ENCODE measurements around the gene TCF4.
A peak's percentile ranks its signal among the peaks of the same experiment; 100 is the strongest.

Gene TCF4

GRCh38 chr18:55283309-55283708 lies 304.7 kb downstream of the TCF4 start:
- DNase-seq: no peak

GRCh38 chr18:55280503-55280902 lies 307.5 kb downstream of the TCF4 start:
- DNase-seq: no peak

DNA sequence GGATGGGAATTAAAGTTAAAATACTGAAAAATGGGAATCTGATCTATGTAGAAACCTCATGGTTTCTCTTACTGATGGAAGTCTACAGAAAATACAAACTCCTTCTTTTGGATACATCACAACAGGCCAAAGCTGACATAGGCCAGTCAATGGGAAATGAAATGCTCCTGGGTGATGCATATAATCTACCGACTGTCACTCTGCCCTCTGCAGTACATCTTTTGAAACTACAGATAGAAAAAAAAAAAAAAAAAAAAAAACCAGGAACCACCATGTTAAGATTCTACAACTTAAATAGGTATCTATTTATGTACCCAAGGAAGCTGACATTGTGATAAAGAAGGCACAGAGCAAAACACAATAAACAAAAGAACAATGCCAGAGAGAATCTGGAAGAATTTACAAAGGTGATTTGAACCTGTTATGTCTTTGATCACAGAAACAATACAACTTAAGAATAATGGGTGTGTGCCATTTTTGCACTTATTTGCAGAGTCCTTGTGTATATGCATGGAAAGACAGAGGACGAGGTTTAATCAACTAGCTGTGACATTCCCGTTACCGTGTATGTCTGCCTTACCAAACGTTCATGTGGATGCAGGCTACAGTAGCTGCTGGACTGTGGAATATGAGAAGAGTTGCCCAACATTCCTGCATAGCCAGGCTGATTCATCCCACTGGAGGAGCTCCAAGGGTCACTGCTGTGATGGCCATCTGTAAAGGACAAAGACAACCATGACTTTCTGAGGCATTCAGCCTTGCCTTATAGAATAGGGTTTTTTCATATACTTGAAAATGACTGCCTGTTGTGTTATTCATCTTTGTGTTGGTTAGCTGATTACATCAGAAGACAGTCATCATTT lies 312.7 kb downstream of the TCF4 start:
- peak; percentile 84 for DNase-seq

- no peak for DNase-seq
Measured at GRCh38 chr18:55272510-55273243, 315.3 kb downstream of the TCF4 start.

- DNase-seq: no peak
Measured at GRCh38 chr18:55269622-55270021, 318.4 kb downstream of the TCF4 start.

DNA sequence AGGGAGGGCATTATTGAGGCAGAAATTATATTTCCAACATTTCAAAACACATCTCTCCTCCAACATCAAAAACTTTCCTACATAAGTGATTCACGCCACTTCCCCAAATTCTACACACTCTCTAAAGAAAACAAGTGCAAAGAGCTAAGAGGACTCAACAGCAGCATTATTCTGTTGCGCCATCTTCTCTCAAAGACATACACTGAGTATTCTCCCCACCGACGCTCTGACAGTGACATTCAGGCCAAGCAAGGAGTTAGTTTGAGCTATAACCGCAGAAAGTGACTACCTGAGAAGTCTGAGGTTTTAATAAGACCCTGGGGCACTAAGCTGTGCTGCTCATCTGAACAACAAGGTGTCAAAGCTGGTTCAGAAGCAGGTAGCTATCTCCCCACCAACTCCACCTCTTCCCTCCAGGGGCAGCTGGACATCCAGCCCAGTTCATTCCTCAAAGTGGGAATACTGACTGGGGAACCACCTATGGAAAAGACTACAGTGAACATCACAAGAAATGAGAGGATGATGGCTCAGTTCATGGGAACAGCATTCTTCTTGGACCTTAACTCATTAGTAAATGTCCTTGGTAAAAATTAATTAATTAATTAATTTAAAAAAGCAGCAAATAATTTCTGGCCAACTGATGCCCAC lies 319.2 kb downstream of the TCF4 start:
- DNase-seq: no peak

GRCh38 chr18:55268151-55268601 lies 319.8 kb downstream of the TCF4 start:
- no peak for DNase-seq

- no peak for DNase-seq
Measured at GRCh38 chr18:55266981-55267380, 321.0 kb downstream of the TCF4 start.

DNA sequence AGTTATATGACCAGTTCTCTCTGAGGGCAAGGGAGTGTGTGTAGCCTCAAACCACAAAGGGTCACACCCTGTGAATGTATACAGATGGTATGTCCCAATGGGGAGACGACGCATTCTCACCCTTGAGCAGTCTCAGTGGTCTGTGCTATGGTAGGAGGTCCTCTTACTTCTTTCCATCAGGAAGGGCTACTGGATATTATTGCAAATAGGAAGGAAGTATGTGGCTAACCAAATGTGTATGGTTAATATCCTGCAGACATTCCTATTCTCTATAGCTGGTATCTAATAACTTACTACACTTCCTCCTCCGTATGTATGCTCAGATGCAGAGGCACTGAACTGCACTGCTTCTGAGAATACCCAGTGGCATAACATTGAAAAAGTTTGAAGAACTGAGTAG lies 322.0 kb downstream of the TCF4 start:
- no peak for DNase-seq

DNA sequence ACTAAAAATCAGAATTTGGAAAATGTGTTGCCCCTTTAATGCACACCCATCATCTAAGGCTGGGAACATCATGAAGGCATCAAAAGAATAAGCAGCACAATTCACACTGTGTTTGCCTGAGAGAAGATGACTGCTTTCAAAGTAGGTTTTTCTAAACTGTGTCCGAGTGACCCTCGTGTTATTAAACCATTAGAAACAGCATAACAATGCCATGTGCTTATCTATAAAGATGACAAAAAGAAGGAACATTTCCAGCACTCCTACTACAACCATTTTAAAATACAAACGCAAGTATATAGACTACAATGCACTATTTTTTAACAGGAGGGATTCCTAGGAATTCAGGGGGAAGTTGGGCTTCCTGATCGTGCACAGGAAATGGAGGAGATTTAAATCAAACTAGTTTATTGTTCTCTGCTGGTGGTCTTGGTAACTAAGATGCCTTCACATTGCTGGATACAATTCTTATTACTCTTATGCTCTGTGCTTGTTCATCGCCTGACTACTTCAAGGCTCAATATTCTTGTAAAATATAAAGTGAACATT lies 322.8 kb downstream of the TCF4 start:
- no peak for DNase-seq

DNA sequence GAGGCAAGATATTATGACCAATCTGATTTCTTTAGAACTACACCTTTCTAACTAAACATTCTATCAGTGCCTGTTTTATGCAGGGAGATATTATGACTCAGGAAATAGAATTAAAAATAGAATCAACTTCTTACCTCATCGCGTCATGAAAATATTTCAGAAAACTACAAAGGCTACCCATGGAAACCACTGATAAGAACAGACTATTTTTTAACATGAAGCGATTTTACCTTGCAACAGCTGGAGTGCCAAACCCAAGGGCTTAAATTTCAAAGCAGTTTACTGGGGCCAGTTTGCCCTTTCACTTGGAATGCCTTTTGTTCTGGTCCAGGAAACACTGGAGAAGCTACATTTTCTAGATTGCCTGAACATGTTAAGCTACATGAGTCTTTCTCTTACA lies 323.9 kb downstream of the TCF4 start:
- no peak for DNase-seq

- no peak for DNase-seq
Measured at GRCh38 chr18:55262021-55262560, 325.9 kb downstream of the TCF4 start.

DNA sequence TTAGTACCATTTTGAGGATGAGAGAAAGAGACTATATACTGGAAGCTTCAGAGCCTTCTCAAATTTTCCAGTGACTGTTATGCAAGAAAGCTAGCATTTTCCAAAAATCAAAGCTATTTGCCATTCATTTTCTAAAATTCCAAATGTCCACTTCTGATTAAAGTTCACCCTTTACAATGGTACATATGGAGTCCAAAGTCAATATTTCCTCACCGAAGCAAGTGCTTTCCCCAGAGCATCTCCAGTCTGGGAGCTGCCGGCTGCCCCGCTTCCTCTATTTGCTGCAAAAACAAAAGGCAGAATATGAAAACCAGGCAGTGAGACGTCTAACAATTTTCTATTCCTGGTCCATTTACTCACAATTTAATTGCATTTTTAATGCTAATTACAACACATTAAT lies 326.7 kb downstream of the TCF4 start:
- no peak for DNase-seq

DNA sequence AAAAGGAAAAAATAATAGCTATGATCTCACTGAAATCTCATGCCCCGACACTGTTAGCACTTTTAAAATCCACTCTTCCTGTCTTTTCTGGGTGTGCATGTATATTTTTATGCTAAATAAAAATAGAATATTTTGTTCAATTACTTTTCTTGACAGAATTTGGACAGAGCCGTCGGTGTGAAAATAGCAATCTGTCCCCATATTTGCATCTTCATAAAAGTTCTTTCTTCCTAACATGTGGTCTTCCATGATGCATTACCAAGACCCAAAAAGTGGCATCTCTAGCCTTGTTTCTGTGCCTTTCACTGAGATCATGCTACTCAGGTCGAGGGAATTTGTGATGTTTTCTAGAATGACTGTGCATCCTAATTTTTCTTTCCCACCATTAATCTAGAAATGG lies 329.9 kb downstream of the TCF4 start:
- no peak for DNase-seq

DNA sequence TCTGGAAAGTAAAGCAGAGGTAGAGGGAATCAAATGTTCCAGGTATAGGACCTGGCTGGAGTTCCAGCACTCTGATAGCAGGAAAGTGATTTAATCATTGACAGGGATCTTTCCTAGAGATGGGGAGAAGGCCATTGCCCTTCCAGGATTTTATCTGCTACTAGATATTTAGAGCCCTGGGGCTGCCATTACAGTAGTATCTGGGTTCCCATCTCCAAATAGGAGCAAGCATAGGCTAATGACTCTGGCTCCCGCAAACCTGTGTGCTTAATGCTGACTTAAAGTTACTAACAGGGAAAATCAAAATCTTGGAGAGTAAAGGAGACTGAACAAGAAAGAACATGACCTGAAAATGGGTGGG lies 331.1 kb downstream of the TCF4 start:
- DNase-seq: no peak

GRCh38 chr18:55256226-55256928 lies 331.6 kb downstream of the TCF4 start:
- no peak for DNase-seq

DNA sequence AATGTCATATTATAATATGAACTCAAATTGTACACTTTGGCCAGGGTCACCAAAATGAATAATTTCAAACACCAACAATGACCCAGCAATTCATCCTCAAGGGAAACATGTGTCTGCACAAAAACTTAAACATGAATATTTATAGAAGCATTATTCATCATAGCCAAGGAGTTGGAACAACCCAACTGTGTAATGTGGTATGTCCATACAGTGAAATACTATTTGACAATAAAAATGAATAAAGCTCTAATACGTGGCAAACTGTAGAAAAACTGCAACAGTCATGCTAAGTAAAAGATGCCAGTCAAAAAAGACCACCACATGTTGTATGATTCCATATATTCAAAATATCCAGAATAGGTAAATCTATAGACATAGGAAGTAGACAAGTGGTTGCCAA lies 334.2 kb downstream of the TCF4 start:
- no peak for DNase-seq

GRCh38 chr18:55252901-55253300 lies 335.1 kb downstream of the TCF4 start:
- no peak for DNase-seq

DNA sequence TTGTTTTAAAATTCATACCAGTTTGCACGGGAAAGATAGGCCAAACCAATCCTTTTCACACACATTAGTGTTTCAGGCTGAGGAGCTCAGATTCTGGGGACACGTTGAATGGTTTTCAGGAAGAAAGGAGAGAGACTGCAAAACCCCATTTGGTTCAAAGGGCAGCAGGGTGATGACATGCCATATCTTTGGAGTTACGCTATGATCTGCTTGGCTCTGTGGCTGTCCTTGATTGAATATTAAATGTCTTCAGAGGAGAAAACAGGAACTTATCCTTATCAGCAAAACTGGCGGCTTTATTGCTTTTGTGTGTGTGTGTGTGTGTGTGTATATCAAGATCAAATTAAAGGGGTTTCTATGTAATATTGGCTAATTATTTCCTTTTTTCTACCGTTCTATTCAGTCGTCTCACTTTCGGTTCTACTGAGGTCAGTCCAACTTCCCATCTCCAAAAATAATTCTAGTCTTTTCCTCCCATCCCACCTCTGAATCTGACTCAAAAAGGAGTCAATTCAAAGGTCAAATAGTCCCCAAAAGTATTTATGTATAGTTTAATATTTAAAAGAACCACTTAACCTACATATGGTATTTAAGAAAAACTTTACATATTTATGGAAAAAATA lies 335.8 kb downstream of the TCF4 start:
- DNase-seq: no peak

DNA sequence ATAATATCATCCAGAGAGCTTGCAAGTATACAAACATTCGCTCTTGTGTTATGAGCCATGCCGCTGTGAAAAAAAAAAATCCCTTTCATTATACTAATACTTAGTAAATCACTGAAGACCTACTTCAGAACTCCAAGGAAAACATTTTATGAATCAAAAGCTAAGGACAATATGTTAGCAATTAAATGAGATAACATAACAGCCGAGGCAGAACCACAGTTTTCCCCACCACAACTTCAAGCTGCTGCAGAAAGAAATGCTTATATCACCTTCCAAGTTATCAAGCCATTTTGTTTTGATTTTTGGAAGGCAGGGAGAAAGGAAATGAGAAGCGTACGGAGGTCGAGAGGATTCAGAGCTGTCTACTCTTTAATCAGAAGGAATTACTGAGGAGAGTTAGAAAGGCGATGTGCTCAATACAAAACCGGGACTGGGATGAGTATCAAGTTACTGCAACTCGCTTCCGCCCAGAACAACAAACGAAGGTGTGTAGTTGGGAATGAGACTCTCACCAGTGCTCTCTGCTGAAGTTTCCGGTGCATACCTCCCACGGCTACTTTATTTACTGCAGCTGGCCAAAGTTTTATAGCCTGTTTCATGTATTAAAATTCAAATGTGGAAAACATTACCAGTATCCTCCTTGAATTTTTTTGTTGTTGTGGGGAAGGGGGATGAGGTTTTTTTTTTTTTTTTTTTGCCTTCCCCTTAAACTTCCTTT lies 336.6 kb downstream of the TCF4 start:
- no peak for DNase-seq

GRCh38 chr18:55250768-55251173 lies 337.2 kb downstream of the TCF4 start:
- DNase-seq: no peak
